HL-60 (cell line): ENCODE results near the gene HSD3B2.

Source experiments
- DNase-seq, 2 experiments: peaks; one replicate each; pipeline ENCODE4 v3.0.0-alpha.2; 2010 to 2020; ENCODE audit warnings: low read depth in 1 of 2, low spot score in 1 of 2
- H3K27ac ChIP-seq: fragments of 250-450 bp; sonication (Bioruptor Pico); replicated peaks from 2 replicates; pipeline ENCODE4 v1.5.1; 2020; ENCODE audit warnings: mild to moderate bottlenecking, moderate library complexity
- H3K27me3 ChIP-seq: fragments of 250-450 bp; sonication (Bioruptor Pico); 2 replicates; pipeline ENCODE4 v1.5.1; 2021; ENCODE audit warnings: mild to moderate bottlenecking, moderate library complexity; ENCODE audit not compliant: insufficient read depth, poor library complexity, severe bottlenecking
- H3K4me3 ChIP-seq: replicated peaks from 2 replicates; pipeline ENCODE4 v1.5.1; 2011; ENCODE audit warnings: mild to moderate bottlenecking, control low read depth, low read length; ENCODE audit not compliant: insufficient read depth
- CTCF ChIP-seq: IDR thresholded peaks from one replicate; pipeline ENCODE4 v1.5.1; 2011; ENCODE audit warnings: low read length, control low read depth, inconsistent platforms; ENCODE audit not compliant: insufficient read depth
- GABPA ChIP-seq: IDR thresholded peaks from 2 replicates; pipeline ENCODE4 v1.6.1; 2012; ENCODE audit warnings: low read depth
- POLR2AphosphoS5 ChIP-seq: IDR thresholded peaks from 2 replicates; pipeline ENCODE4 v1.6.1; 2012; ENCODE audit warnings: low read depth
- REST ChIP-seq: IDR thresholded peaks from 2 replicates; pipeline ENCODE4 v1.6.1; 2012; ENCODE audit warnings: low read depth; ENCODE audit not compliant: insufficient replicate concordance
- SPI1 ChIP-seq: IDR thresholded peaks from 2 replicates; pipeline ENCODE4 v1.6.1; 2012; ENCODE audit warnings: low read depth, mild to moderate bottlenecking, borderline replicate concordance

Gene HSD3B2

GRCh38 chr1:119472080-119472818 lies 57.3 kb downstream of the HSD3B2 start:
- Histone ChIP-seq H3K27me3 (no peaks in the 10 kb centered on the region), H3K4me3 (no peak overlapping the region), H3K27ac (no peak overlapping the region)
- no peak for TF ChIP-seq SPI1
- no peak for TF ChIP-seq POLR2AphosphoS5
- no peak for TF ChIP-seq REST
- no peak for TF ChIP-seq GABPA
- no peak for TF ChIP-seq CTCF
- no peak for DNase-seq
